ACHN (cell line): ENCODE measurements around the gene KCMF1.

ENCODE experiments used
- DNase-seq: peaks from one replicate; pipeline ENCODE4 v3.0.0-alpha.2; 2015
- in situ Hi-C: cut with HindIII; loops from 2 replicates; pipeline ENCODE4 v1.10.0; 2017; ENCODE audit warnings: low sequenced_read_pairs, low pct_ligation_motif_present, low pct_unique_long_range_greater_than_20kb

The KCMF1 gene

DNA sequence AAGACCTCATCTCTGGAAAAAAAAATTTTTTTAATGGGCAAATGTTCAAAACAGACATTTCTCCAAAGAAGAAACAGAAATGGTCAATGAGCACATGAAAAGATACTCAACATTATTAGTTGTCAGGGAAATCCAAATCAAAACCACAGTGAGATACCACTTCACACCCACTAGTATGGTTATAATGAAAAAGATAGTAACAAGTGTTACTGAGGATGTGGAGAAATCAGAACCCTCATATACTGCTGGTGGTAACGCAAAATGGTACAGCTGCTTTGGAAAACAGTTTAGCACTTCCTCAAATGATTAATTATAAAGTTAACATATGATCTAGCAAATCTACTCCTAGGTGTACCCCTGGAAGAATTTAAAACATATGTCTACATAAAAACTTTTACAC is 133.3 kb downstream of the KCMF1 start:
- DNase-seq: no peak
- in situ Hi-C loops: no loop called here

DNA sequence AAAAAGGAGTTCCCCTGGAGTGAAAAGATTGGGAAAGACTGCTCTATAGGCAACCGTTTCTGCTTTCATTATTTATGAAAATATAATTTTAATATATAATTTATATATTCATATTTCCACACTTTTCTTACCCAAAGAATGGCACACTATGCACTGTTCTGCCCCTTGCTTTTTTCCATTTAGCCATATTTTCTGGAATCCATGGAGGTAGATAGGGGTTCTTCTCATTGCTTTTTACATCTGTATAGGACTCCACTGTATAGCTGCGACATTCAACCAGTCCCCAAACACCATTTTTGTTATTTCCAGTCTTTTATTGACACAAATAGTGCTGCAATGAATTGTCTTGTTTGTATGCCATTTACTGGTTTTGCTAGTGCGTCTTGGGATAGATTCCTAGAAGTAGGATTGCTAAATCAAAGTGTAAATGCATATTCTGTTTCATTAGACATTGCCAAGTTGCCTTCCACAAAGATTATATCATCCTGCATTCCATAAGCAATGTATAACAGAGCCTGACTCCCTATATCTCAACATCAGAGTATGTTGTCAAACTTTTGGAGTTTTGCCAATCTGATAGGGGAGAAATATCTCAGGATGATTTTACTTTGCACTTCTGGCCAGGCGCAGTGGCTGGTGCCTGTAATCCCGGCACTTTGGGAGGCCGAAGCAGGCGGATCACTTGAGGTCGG is 135.7 kb downstream of the KCMF1 start:
- DNase-seq: no peak
- in situ Hi-C loops: no loop called here
